Adrenal gland (tissue), 5 donors: ENCODE measurements around the gene XIAP.

Experiments used
- POLR2A ChIP-seq, 2 donors: fragments of 450-650 bp; IDR thresholded peaks; one replicate each; pipeline ENCODE4 v1.6.1; 2017; ENCODE audit warnings: antibody characterized with exemption in 2 of 2, mild to moderate bottlenecking in 2 of 2, moderate library complexity in 1 of 2
- TF ChIP-seq, protein P1 (sequence below), 6 experiments: fragments of 450-650 bp in 4 of 6; fragments of 200-600 bp in 2 of 6; sonication (generic) in 1 of 6; IDR thresholded peaks; 1 replicate in 5 of 6; 2 replicates in 1 of 6; pipeline versions ENCODE4 v1.5.1 to v1.8.0; 2016 to 2021; ENCODE audit warnings: antibody characterized with exemption in 6 of 6, mild to moderate bottlenecking in 2 of 6, moderate library complexity in 1 of 6
- donor health status: DM: no; HTN: no; CAD: no.

DNA sequence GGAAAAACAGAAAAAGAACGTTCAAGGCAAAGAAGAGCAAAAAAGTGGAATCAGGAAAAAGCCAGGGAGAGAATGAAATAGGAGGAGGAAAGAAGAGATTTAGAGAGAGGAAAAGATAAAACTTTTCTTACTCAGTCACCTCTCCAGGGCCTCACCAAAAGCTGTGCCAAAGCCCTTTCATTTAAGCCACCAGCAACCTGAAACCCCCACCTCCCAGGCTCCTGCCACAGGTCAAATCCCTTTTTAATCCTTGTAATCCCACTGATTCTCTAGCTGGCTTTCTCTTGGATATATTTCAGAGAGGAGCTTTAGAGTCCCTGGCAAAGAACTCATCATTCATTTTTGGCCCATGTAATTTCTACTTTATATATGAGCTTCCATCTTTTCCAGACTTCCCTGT is 25.7 kb upstream of the XIAP start:
- TF ChIP-seq POLR2A (IDR thresholded peaks at IDR 0.05): no peak
- TF ChIP-seq, protein P1, sequence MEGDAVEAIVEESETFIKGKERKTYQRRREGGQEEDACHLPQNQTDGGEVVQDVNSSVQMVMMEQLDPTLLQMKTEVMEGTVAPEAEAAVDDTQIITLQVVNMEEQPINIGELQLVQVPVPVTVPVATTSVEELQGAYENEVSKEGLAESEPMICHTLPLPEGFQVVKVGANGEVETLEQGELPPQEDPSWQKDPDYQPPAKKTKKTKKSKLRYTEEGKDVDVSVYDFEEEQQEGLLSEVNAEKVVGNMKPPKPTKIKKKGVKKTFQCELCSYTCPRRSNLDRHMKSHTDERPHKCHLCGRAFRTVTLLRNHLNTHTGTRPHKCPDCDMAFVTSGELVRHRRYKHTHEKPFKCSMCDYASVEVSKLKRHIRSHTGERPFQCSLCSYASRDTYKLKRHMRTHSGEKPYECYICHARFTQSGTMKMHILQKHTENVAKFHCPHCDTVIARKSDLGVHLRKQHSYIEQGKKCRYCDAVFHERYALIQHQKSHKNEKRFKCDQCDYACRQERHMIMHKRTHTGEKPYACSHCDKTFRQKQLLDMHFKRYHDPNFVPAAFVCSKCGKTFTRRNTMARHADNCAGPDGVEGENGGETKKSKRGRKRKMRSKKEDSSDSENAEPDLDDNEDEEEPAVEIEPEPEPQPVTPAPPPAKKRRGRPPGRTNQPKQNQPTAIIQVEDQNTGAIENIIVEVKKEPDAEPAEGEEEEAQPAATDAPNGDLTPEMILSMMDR (IDR thresholded peaks at IDR 0.05): no peak
